HUDEP-2 (cell line): ENCODE data around the gene CLEC6A.
"Not testable (repeated sequence)": the region's sequence is repeated elsewhere in the genome, so short reads cannot be mapped to it uniquely, and the experiment has no call there.

ENCODE experiments used
- DNase-seq, 76 experiments: peaks; one replicate each; lab custom pipeline; 2025; ENCODE audit not compliant: unreplicated experiment in 76 of 76; lab: John Stamatoyannopoulos, UW

Gene CLEC6A

GRCh38 chr12:8455727-8456360, at the start of gene CLEC6A:
TSS of gene CLEC6A (plus strand) at chr12:8455962. CDS start at chr12:8456112, 150 bp downstream.
- no peak for DNase-seq

GRCh38 chr12:8419576-8419975, 36.2 kb upstream of the CLEC6A start:
- DNase-seq, result not testable (repeated sequence)

- DNase-seq, result no peak
Measured at GRCh38 chr12:8420506-8420905, 35.3 kb upstream of the CLEC6A start.

- DNase-seq, result not testable (repeated sequence)
Measured at GRCh38 chr12:8444536-8445278, 11.1 kb upstream of the CLEC6A start.

GRCh38 chr12:8445731-8446130, 10.0 kb upstream of the CLEC6A start:
- no peak for DNase-seq

GRCh38 chr12:8446642-8447547, 8.9 kb upstream of the CLEC6A start:
- no peak for DNase-seq

- no peak for DNase-seq
Measured at GRCh38 chr12:8449355-8449859, 6.4 kb upstream of the CLEC6A start.

- DNase-seq, result no peak
Measured at GRCh38 chr12:8452036-8452435, 3.7 kb upstream of the CLEC6A start.

GRCh38 chr12:8453021-8453513, 2.7 kb upstream of the CLEC6A start:
- no peak for DNase-seq

GRCh38 chr12:8453796-8454195, 2.0 kb upstream of the CLEC6A start:
- no peak for DNase-seq

- DNase-seq, result no peak
Measured at GRCh38 chr12:8455271-8455670, 491 bp upstream of the CLEC6A start.

GRCh38 chr12:8461426-8461825, 5.7 kb downstream of the CLEC6A start:
- no peak for DNase-seq

GRCh38 chr12:8465301-8465996, 9.7 kb downstream of the CLEC6A start:
- peak in 2 of 76 experiments; percentile 18 to 22 for DNase-seq

- no peak for DNase-seq
Measured at GRCh38 chr12:8466241-8466640, 10.5 kb downstream of the CLEC6A start.

- DNase-seq, result no peak
Measured at GRCh38 chr12:8471090-8471489, 15.3 kb downstream of the CLEC6A start.

GRCh38 chr12:8475508-8476203, 19.9 kb downstream of the CLEC6A start:
- DNase-seq, result no peak

- no peak for DNase-seq
Measured at GRCh38 chr12:8482571-8483061, 26.9 kb downstream of the CLEC6A start.

GRCh38 chr12:8483079-8483478, 27.3 kb downstream of the CLEC6A start:
- DNase-seq, result no peak
